ENCODE results near the gene SLC25A13.

DNA sequence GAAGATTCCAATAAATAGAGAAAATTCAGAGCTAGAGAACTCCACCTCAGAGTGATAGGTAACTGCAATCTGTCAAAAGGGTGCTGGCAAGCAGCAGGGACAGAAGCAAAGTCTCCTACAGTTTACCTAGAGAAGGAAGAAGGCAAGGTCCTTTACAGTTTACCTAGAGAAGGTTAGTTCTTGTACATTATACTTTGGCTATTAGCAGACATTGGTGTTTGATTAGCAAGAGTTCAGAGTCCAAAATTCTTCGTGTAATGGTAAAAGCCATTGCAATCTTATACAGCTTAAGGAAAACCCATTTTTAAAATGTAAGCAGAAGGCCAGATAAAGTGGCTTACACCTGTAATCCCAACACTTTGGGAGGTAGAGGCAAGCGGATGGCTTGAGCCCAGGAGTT lies 45.9 kb downstream of the SLC25A13 start:
- TF ChIP-seq, protein P1, sequence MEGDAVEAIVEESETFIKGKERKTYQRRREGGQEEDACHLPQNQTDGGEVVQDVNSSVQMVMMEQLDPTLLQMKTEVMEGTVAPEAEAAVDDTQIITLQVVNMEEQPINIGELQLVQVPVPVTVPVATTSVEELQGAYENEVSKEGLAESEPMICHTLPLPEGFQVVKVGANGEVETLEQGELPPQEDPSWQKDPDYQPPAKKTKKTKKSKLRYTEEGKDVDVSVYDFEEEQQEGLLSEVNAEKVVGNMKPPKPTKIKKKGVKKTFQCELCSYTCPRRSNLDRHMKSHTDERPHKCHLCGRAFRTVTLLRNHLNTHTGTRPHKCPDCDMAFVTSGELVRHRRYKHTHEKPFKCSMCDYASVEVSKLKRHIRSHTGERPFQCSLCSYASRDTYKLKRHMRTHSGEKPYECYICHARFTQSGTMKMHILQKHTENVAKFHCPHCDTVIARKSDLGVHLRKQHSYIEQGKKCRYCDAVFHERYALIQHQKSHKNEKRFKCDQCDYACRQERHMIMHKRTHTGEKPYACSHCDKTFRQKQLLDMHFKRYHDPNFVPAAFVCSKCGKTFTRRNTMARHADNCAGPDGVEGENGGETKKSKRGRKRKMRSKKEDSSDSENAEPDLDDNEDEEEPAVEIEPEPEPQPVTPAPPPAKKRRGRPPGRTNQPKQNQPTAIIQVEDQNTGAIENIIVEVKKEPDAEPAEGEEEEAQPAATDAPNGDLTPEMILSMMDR (IDR thresholded peaks at IDR 0.05): no peak
- no peak for TF ChIP-seq POLR2A (IDR thresholded peaks at IDR 0.05)

Measured in uterus (tissue), 2 donors.